ENCODE results near the gene SESN1. TPM values are rescaled to one million over a fixed set of nuclear protein-coding genes. Genes with fewer than 3 reads are reported as not detected.

The SESN1 gene
- total RNA-seq, 1 donor from 2014 or later = 27.3 TPM

- no peaks in the 10 kb centered on the region for H3K27me3 Mint-ChIP-seq (ENCODE audit: low read depth, unreplicated experiment)
- H3K4me2 ChIP-seq (ENCODE audit: low read length) = no peak overlapping the region
- no peaks in the 10 kb centered on the region for H3K36me3 Mint-ChIP-seq (ENCODE audit: low read depth, unreplicated experiment)
- no peak overlapping the region for H3K27ac ChIP-seq (ENCODE audit: low read depth, low read length)
- H3K4me1 Mint-ChIP-seq (ENCODE audit: low read depth, unreplicated experiment) = no peaks in the 10 kb centered on the region
- H3K9me3 ChIP-seq (ENCODE audit: insufficient read depth, low read depth, low read length) = no peaks in the 10 kb centered on the region
- TF ChIP-seq EZH2 (IDR thresholded peaks at IDR 0.05; ENCODE audit: insufficient read depth, low read length) = no peak
- TF ChIP-seq, protein P1, sequence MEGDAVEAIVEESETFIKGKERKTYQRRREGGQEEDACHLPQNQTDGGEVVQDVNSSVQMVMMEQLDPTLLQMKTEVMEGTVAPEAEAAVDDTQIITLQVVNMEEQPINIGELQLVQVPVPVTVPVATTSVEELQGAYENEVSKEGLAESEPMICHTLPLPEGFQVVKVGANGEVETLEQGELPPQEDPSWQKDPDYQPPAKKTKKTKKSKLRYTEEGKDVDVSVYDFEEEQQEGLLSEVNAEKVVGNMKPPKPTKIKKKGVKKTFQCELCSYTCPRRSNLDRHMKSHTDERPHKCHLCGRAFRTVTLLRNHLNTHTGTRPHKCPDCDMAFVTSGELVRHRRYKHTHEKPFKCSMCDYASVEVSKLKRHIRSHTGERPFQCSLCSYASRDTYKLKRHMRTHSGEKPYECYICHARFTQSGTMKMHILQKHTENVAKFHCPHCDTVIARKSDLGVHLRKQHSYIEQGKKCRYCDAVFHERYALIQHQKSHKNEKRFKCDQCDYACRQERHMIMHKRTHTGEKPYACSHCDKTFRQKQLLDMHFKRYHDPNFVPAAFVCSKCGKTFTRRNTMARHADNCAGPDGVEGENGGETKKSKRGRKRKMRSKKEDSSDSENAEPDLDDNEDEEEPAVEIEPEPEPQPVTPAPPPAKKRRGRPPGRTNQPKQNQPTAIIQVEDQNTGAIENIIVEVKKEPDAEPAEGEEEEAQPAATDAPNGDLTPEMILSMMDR (IDR thresholded peaks at IDR 0.05; ENCODE audit: insufficient read depth, low read depth, low read length) = no peak
- no peaks in the 10 kb centered on the region for H3K4me1 ChIP-seq (ENCODE audit: insufficient read depth, low read length)
- H2AFZ ChIP-seq (ENCODE audit: low read depth, low read length) = no peak overlapping the region
- no peaks in the 10 kb centered on the region for H3K36me3 ChIP-seq (ENCODE audit: insufficient read depth, low read length)
- H3K9me3 Mint-ChIP-seq (ENCODE audit: unreplicated experiment) = no peaks in the 10 kb centered on the region
- no peaks in the 10 kb centered on the region for H3K27me3 ChIP-seq (ENCODE audit: insufficient read depth, low read length)
- no peak overlapping the region for H3K4me3 ChIP-seq (ENCODE audit: insufficient read depth, low read depth, low read length)
- no peak overlapping the region for H3K27ac Mint-ChIP-seq (ENCODE audit: unreplicated experiment)
- FAIRE-seq (no peak), DNase-seq (ENCODE audit: low read depth) (no peak)
- H3K4me3 Mint-ChIP-seq (ENCODE audit: unreplicated experiment) = no peak overlapping the region
- H4K20me1 ChIP-seq (ENCODE audit: insufficient read depth, low read length) = peaks cover 6% of the 10 kb centered on the region
- H3K79me2 ChIP-seq (ENCODE audit: insufficient read depth, low read length) = no peaks in the 10 kb centered on the region
- no peak overlapping the region for H3K9ac ChIP-seq (ENCODE audit: low read length)
Measured at GRCh38 chr6:109034526-109034925, 60.1 kb downstream of the SESN1 start.

- Histone ChIP-seq H3K9me3 (ENCODE audit: insufficient read depth, low read depth, low read length) (no peaks in the 10 kb centered on the region), H3K4me1 (ENCODE audit: insufficient read depth, low read length) (no peaks in the 10 kb centered on the region), H3K4me3 (ENCODE audit: insufficient read depth, low read depth, low read length) (no peak overlapping the region), H3K4me2 (ENCODE audit: low read length) (no peak overlapping the region), H3K79me2 (ENCODE audit: insufficient read depth, low read length) (no peaks in the 10 kb centered on the region), H3K9ac (ENCODE audit: low read length) (no peak overlapping the region), H2AFZ (ENCODE audit: low read depth, low read length) (no peak overlapping the region), H3K36me3 (ENCODE audit: insufficient read depth, low read length) (no peaks in the 10 kb centered on the region), H4K20me1 (ENCODE audit: insufficient read depth, low read length) (peaks cover 1% of the 10 kb centered on the region), H3K27ac (ENCODE audit: low read depth, low read length) (no peak overlapping the region), H3K27me3 (ENCODE audit: insufficient read depth, low read length) (no peaks in the 10 kb centered on the region)
- no peak overlapping the region for H3K4me3 Mint-ChIP-seq (ENCODE audit: unreplicated experiment)
- no peak for FAIRE-seq
- no peaks in the 10 kb centered on the region for H3K9me3 Mint-ChIP-seq (ENCODE audit: unreplicated experiment)
- H3K27ac Mint-ChIP-seq (ENCODE audit: unreplicated experiment) = no peak overlapping the region
- no peaks in the 10 kb centered on the region for H3K36me3 Mint-ChIP-seq (ENCODE audit: low read depth, unreplicated experiment)
- TF ChIP-seq, protein P1 (IDR thresholded peaks at IDR 0.05; ENCODE audit: insufficient read depth, low read depth, low read length) = no peak
- TF ChIP-seq EZH2 (IDR thresholded peaks at IDR 0.05; ENCODE audit: insufficient read depth, low read length) = no peak
- no peak for DNase-seq (ENCODE audit: low read depth)
- no peaks in the 10 kb centered on the region for H3K27me3 Mint-ChIP-seq (ENCODE audit: low read depth, unreplicated experiment)
- no peaks in the 10 kb centered on the region for H3K4me1 Mint-ChIP-seq (ENCODE audit: low read depth, unreplicated experiment)
Measured at GRCh38 chr6:109033655-109034054, 61.0 kb downstream of the SESN1 start.

DNA sequence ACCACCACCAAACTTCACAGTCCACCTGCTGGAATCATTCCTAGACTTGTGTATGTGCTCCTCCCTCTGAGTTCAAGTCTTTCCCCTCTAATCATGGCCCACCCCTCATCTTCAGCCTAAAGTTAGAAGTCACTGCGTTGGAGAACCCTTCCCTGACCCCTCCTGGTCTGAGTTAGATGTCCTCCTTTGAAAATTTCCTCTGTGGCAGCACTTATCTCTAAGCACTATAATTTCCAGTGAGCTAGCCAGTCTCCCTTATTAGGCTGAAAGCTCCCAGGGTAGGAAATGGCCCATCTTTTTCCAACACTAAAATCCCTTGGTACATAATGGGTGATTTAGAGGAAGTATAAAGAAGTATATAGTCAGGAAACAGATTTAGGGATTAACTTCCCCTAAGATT lies 63.2 kb downstream of the SESN1 start:
- H3K9me3 Mint-ChIP-seq (ENCODE audit: unreplicated experiment) = no peaks in the 10 kb centered on the region
- Histone ChIP-seq H3K9ac (ENCODE audit: low read length) (no peak overlapping the region), H3K4me3 (ENCODE audit: insufficient read depth, low read depth, low read length) (no peak overlapping the region), H3K79me2 (ENCODE audit: insufficient read depth, low read length) (no peaks in the 10 kb centered on the region), H3K27me3 (ENCODE audit: insufficient read depth, low read length) (no peaks in the 10 kb centered on the region), H3K9me3 (ENCODE audit: insufficient read depth, low read depth, low read length) (no peaks in the 10 kb centered on the region), H2AFZ (ENCODE audit: low read depth, low read length) (no peak overlapping the region), H3K4me2 (ENCODE audit: low read length) (no peak overlapping the region), H3K36me3 (ENCODE audit: insufficient read depth, low read length) (no peaks in the 10 kb centered on the region), H4K20me1 (ENCODE audit: insufficient read depth, low read length) (no peaks in the 10 kb centered on the region), H3K4me1 (ENCODE audit: insufficient read depth, low read length) (no peaks in the 10 kb centered on the region), H3K27ac (ENCODE audit: low read depth, low read length) (no peak overlapping the region)
- no peaks in the 10 kb centered on the region for H3K4me1 Mint-ChIP-seq (ENCODE audit: low read depth, unreplicated experiment)
- TF ChIP-seq, protein P1 (IDR thresholded peaks at IDR 0.05; ENCODE audit: insufficient read depth, low read depth, low read length) = no peak
- no peak for TF ChIP-seq EZH2 (IDR thresholded peaks at IDR 0.05; ENCODE audit: insufficient read depth, low read length)
- DNase-seq (ENCODE audit: low read depth) = no peak
- no peak for FAIRE-seq
- H3K27me3 Mint-ChIP-seq (ENCODE audit: low read depth, unreplicated experiment) = no peaks in the 10 kb centered on the region
- H3K27ac Mint-ChIP-seq (ENCODE audit: unreplicated experiment) = no peak overlapping the region
- no peaks in the 10 kb centered on the region for H3K36me3 Mint-ChIP-seq (ENCODE audit: low read depth, unreplicated experiment)
- H3K4me3 Mint-ChIP-seq (ENCODE audit: unreplicated experiment) = no peak overlapping the region

Data from astrocyte (in vitro differentiated cells and primary cell).